Breast epithelium (tissue), 3 donors: ENCODE measurements around the gene HNRNPL.
"Not testable (repeated sequence)": the region's sequence is repeated elsewhere in the genome, so short reads cannot be mapped to it uniquely, and the experiment has no call there.

ENCODE experiments used
- POLR2A ChIP-seq: fragments of 450-650 bp; IDR thresholded peaks from one replicate; pipeline ENCODE4 v1.6.1; 2016; ENCODE audit warnings: antibody characterized with exemption, mild to moderate bottlenecking, moderate library complexity
- TF ChIP-seq, protein P1 (sequence below), 3 donors: fragments of 450-650 bp; IDR thresholded peaks; one replicate each; pipeline ENCODE4 v1.5.1; 2016 to 2017; ENCODE audit warnings: antibody characterized with exemption in 3 of 3, mild to moderate bottlenecking in 3 of 3, moderate library complexity in 3 of 3

DNA sequence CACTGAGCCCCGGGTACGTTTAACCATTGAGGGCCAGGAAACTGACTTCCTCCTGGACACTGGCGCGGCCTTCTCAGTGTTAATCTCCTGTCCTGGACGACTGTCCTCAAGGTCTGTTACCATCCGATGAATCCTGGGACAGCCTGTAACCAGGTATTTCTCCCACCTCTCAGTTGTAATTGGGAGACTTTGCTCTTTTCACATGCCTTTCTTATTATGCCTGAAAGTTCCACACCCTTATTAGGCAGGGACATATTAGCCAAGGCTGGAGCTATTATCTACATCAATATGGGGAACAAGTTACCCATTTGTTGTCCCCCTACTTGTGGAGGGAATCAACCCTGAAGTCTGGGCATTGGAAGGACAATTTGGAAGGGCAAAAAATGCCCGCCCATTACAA, 23.9 kb downstream of the HNRNPL start:
- TF ChIP-seq, protein P1, sequence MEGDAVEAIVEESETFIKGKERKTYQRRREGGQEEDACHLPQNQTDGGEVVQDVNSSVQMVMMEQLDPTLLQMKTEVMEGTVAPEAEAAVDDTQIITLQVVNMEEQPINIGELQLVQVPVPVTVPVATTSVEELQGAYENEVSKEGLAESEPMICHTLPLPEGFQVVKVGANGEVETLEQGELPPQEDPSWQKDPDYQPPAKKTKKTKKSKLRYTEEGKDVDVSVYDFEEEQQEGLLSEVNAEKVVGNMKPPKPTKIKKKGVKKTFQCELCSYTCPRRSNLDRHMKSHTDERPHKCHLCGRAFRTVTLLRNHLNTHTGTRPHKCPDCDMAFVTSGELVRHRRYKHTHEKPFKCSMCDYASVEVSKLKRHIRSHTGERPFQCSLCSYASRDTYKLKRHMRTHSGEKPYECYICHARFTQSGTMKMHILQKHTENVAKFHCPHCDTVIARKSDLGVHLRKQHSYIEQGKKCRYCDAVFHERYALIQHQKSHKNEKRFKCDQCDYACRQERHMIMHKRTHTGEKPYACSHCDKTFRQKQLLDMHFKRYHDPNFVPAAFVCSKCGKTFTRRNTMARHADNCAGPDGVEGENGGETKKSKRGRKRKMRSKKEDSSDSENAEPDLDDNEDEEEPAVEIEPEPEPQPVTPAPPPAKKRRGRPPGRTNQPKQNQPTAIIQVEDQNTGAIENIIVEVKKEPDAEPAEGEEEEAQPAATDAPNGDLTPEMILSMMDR (IDR thresholded peaks at IDR 0.05) = not testable (repeated sequence)
- not testable (repeated sequence) for TF ChIP-seq POLR2A
